Measurements from ENCODE around the gene ARHGEF28. TPM values are rescaled to one million over a fixed set of nuclear protein-coding genes. Genes with fewer than 3 reads are reported as not detected.

ARHGEF28 gene
- total and polyA plus RNA-seq, 2 of the 13 experiments (the other 11 are each of a cell fraction or from before 2014, with no cell fraction given): 17.4 to 34.1 TPM

- TF ChIP-seq ZNF318 (CRISPR knock-in tag; IDR thresholded peaks at IDR 0.05) (no peak), TCF7 (IDR thresholded peaks at IDR 0.05; ENCODE audit: low read depth) (peak; percentile 76; the same call in 1 of the 2 replicates), DZIP1 (CRISPR knock-in tag; IDR thresholded peaks at IDR 0.05) (no peak)
Measured at GRCh38 chr5:73605223-73606087, 20.5 kb upstream of the ARHGEF28 start (continued).
